GM19438 (cell line): Measurements from ENCODE around the gene PLEKHG3.

ENCODE experiments used
- ATAC-seq: cut with Tn5 transposase; IDR thresholded peaks from one replicate; pipeline ENCODE4 v1.9.1; 2021; ENCODE audit warnings: low read depth; ENCODE audit not compliant: unreplicated experiment

The PLEKHG3 gene

GRCh38 chr14:64777461-64777860, 73.2 kb downstream of the PLEKHG3 start:
- ATAC-seq: no peak

DNA sequence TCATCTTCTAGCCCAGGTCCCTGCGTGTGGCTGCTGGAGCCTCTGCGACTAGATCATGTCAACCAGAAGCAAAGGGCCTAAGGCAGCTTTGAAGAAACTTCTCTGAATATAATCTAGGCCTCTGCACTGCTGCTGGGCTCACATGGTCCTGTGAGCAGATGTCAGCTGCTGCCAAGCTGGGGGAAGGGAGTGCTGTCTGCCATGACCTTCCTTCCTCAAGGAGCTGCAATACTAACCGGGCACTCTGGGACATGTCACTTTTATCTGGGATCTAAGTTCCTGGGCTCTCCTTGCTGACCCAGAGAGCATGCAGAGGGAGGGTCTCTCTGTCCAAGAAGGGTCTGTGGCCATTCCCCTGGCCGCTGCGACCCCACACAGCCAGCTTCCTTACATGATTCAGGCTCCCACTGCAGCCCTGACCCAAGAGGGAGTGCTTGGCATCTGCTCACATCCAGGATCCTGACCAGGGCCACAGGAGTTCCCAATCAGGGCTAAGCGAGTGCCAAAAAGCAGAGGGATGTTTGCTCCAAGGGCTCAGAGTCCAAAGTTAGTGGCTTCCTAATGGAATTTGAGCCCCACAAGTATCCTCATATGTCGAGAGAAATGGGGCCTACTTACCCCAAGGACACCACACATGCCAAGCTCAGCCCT, 74.0 kb downstream of the PLEKHG3 start:
- no peak for ATAC-seq

- no peak for ATAC-seq
Observed at GRCh38 chr14:64779472-64779871, 75.2 kb downstream of the PLEKHG3 start.

DNA sequence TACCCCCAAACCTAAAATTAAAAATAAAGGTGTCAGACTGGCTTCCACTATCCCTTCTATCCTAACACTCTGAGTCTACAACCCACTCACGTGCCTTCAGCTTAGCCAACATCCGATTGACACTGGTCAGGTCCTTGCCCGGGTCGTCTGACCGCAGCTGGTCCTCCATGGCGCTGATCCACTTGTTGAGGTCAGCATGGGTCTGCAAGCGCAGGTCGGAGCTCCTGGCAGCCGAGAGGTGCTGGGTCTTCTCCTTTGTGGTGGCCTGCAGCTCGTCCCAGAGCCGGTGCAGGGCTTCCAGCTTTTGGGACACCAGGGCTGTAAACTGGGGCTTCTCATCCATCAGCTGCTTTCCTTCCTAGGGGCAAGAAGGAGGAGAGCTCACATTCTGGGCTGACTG, 78.0 kb downstream of the PLEKHG3 start:
- no peak for ATAC-seq

DNA sequence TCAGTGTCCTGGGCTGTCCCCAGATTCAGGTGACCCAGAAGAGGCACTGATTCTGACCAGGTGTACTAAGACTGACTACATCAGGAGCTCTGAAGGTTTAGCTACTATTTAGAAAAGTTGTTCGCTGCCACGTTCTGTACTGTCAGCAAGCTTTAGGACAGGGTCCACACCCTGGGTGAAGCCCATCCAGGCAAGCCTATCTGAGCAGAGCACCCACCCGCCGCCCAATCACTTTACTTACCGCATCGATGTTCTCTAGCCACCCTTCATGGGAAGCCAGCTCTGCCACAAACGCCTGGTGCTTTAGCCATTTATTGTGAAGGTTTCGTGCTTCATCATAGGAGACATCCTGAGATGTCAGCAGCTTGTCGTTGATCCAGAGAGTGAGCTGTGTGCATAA, 79.8 kb downstream of the PLEKHG3 start:
- no peak for ATAC-seq

GRCh38 chr14:64786296-64787149, 82.3 kb downstream of the PLEKHG3 start:
- no peak for ATAC-seq

- ATAC-seq: no peak
Observed at GRCh38 chr14:64787619-64788018, 83.4 kb downstream of the PLEKHG3 start.

DNA sequence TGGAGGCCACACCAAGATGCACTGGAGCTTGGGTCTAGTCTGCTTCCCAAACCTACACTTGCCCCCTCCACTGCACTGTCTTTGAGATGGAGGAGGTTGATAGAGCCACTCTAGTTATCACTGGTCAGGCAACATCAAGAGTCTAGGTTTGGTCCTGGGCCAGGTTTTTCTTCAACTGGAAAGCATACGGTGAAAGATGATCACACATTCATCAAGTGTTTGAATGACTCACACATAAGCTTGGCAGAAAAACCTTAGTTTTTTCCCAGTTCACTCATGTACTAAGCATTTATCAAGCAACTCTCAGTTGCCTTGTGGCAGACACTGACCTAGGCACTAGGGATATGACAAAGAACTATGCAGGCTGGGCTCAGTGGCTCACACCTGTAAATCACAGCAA, 84.5 kb downstream of the PLEKHG3 start:
- no peak for ATAC-seq

GRCh38 chr14:64789696-64790095, 85.5 kb downstream of the PLEKHG3 start:
- ATAC-seq: no peak

GRCh38 chr14:64790478-64790877, 86.3 kb downstream of the PLEKHG3 start:
- ATAC-seq: no peak

DNA sequence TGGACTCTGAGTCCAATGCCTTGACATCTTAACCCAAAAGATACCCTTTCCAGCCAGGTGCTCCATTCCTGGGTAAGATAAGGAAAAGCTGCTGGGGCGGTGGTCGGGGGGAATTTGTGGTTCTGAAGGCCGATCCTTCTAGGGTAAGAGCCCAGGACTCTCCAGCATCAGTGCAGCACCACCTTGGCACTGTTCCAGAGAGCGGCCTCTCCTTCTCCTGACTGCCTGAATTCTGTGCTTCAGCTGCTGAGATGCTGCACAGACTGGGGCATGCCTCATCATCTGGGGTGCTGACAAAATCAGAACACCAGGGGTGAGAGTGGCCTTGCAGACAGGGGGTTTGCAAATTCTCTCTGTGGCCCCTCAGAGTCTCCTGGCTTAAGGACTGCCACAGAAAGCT, 88.0 kb downstream of the PLEKHG3 start:
- ATAC-seq: no peak

GRCh38 chr14:64792871-64793560, 88.8 kb downstream of the PLEKHG3 start:
- ATAC-seq: no peak

DNA sequence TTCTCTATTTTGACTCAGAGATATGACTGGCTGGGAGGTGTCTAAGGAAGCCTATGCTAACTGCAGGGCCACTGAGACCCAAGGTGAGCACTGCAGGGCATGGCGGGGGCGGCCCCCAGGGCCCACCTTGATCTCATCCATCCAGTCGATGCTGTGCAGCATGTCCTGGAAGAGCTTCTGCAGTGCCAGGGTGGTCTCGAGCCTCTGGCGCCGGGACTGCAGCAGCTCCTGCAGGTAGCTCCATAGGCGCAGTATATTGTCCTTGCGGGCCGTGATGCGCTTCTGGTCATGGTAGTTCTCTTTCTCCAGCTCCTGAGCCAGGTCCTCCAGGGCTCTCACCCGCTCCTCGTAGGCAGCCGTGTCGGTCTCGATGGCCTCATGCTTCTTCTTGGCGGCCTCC, 91.0 kb downstream of the PLEKHG3 start:
- ATAC-seq: no peak

GRCh38 chr14:64795921-64796320, 91.7 kb downstream of the PLEKHG3 start:
- ATAC-seq: no peak

DNA sequence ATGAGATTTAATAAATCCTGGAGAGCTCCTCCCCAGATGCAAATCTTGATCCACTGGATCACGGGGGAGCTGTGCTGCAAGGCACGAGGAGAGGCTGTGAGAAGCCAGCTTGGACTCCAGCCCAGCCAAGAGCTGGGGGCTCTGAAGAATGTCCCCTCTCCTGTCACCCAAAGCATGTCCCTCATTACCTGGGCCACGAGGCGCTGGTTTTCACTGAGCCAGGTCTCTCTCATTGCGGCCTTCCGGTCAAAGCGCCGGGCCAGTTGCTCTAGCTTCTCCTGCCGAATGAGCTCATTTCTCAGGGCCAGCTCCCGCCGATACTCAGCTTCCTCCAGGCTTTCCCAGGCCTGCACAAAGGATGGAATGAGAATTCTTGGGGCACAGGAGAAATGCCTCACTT, 92.1 kb downstream of the PLEKHG3 start:
- no peak for ATAC-seq

- ATAC-seq: no peak
Observed at GRCh38 chr14:64799555-64799954, 95.3 kb downstream of the PLEKHG3 start.
